OCI-LY3 (cell line): ENCODE measurements around the gene HAPLN3.

Experiments
- EZH2phosphoT487 ChIP-seq: fragments of 200-600 bp; shearing (Covaris generic); IDR thresholded peaks from 2 replicates; pipeline ENCODE4 v1.6.1; 2018; ENCODE audit warnings: antibody characterized with exemption, mixed run types, low read depth
- TF ChIP-seq, protein P1 (sequence below): fragments of 200-600, 300-600 bp; sonication (generic); IDR thresholded peaks from 2 replicates; pipeline ENCODE4 v1.5.1; 2014; ENCODE audit warnings: antibody characterized with exemption, low read length, low read depth

DNA sequence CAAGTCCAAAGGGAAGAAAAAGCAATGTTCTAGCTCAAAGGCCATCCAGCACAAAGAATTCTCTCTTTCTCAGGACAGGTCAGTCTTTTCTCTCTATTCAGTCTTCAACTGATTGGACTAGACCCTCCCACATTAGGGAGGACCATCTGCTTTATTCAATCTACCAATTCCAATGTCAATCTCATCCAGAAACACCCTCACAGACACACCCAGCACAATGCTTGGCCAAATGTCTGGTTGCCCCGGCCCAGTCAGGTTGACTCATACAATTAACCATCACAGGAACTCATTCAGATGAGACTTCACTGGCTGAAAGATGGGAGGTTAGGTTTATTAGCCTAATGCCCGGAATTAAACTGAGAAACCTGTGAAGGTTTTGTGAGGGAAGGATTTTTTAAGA is 59.7 kb downstream of the HAPLN3 start:
- TF ChIP-seq, protein P1, sequence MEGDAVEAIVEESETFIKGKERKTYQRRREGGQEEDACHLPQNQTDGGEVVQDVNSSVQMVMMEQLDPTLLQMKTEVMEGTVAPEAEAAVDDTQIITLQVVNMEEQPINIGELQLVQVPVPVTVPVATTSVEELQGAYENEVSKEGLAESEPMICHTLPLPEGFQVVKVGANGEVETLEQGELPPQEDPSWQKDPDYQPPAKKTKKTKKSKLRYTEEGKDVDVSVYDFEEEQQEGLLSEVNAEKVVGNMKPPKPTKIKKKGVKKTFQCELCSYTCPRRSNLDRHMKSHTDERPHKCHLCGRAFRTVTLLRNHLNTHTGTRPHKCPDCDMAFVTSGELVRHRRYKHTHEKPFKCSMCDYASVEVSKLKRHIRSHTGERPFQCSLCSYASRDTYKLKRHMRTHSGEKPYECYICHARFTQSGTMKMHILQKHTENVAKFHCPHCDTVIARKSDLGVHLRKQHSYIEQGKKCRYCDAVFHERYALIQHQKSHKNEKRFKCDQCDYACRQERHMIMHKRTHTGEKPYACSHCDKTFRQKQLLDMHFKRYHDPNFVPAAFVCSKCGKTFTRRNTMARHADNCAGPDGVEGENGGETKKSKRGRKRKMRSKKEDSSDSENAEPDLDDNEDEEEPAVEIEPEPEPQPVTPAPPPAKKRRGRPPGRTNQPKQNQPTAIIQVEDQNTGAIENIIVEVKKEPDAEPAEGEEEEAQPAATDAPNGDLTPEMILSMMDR: no peak
- no peak for TF ChIP-seq EZH2phosphoT487
